Skin epidermis (tissue), 12 donors: Measurements from ENCODE around the gene NR1I3.

Experiments used
- H3K27ac ChIP-seq, 21 experiments: fragments of 200-600 bp; sonication (generic) in 11 of 21; one replicate each; pipeline ENCODE4 v1.5.0; 2020; ENCODE audit warnings: mild to moderate bottlenecking in 3 of 21, inconsistent platforms in 2 of 21, moderate library complexity in 2 of 21
- H3K4me3 ChIP-seq, 7 experiments: fragments of 200-600 bp; sonication (generic) in 2 of 7; one replicate each; pipeline ENCODE4 v1.5.0; 2020; ENCODE audit warnings: inconsistent platforms in 2 of 7, mild to moderate bottlenecking in 2 of 7, moderate library complexity in 1 of 7

NR1I3 gene

GRCh38 chr1:161198897-161199431, 39.0 kb downstream of the NR1I3 start, which contains the start of gene ADAMTS4:
Gene ADAMTS4 (minus strand): TSS chr1:161199054. CDS start chr1:161198627, 427 bp downstream.
- peak within 1 kb of the TSS; percentile 26 to 42 (median 37) for H3K4me3 ChIP-seq
- peak within 1 kb of the TSS; percentile 17 to 98 (median 94) for H3K27ac ChIP-seq

GRCh38 chr1:161198194-161198896, 39.7 kb downstream of the NR1I3 start:
- peak overlapping the region; percentile 26 to 42 (median 37) for H3K4me3 ChIP-seq
- H3K27ac ChIP-seq: peak overlapping the region; percentile 2 to 98 (median 94)

GRCh38 chr1:161197560-161198193, 40.3 kb downstream of the NR1I3 start:
- peak overlapping the region; percentile 26 to 42 (median 37) for H3K4me3 ChIP-seq
- H3K27ac ChIP-seq: peak overlapping the region; percentile 2 to 98 (median 94)

GRCh38 chr1:161196521-161197451, 41.2 kb downstream of the NR1I3 start:
- Histone ChIP-seq H3K27ac (peak overlapping the region in 20 of 21 experiments; percentile 50 to 98 (median 94)), H3K4me3 (peak overlapping the region; percentile 26 to 42 (median 37))

GRCh38 chr1:161196111-161196510, 41.9 kb downstream of the NR1I3 start:
- Histone ChIP-seq H3K27ac (peak overlapping the region in 17 of 21 experiments; percentile 50 to 98 (median 94)), H3K4me3 (peak overlapping the region in 5 of 7 experiments; percentile 28 to 42 (median 40))

- peak overlapping the region in 11 of 21 experiments; percentile 1 to 98 (median 84) for H3K27ac ChIP-seq
- no peak overlapping the region for H3K4me3 ChIP-seq
Observed at GRCh38 chr1:161195171-161195570, 42.8 kb downstream of the NR1I3 start.

- H3K27ac ChIP-seq: peak overlapping the region in 13 of 21 experiments; percentile 2 to 94 (median 39)
- no peak overlapping the region for H3K4me3 ChIP-seq
Observed at GRCh38 chr1:161193561-161194235, 44.3 kb downstream of the NR1I3 start.

GRCh38 chr1:161192476-161193465, 45.2 kb downstream of the NR1I3 start:
- Histone ChIP-seq H3K27ac (peak overlapping the region in 13 of 21 experiments; percentile 2 to 94 (median 36)), H3K4me3 (no peak overlapping the region)

GRCh38 chr1:161191971-161192370, 46.0 kb downstream of the NR1I3 start:
- no peak overlapping the region for H3K4me3 ChIP-seq
- H3K27ac ChIP-seq: peak overlapping the region in 3 of 21 experiments; percentile 10 to 53 (median 15)

- Histone ChIP-seq H3K27ac (peak overlapping the region in 9 of 21 experiments; percentile 14 to 62 (median 23)), H3K4me3 (no peak overlapping the region)
Observed at GRCh38 chr1:161190962-161191521, 47.0 kb downstream of the NR1I3 start.

GRCh38 chr1:161189036-161189435, 49.0 kb downstream of the NR1I3 start:
- Histone ChIP-seq H3K27ac (peak overlapping the region in 5 of 21 experiments; percentile 3 to 94 (median 31)), H3K4me3 (no peak overlapping the region)

- Histone ChIP-seq H3K4me3 (no peak overlapping the region), H3K27ac (peak overlapping the region in 5 of 21 experiments; percentile 27 to 94 (median 46))
Observed at GRCh38 chr1:161188381-161188780, 49.6 kb downstream of the NR1I3 start.

GRCh38 chr1:161187311-161187710, 50.7 kb downstream of the NR1I3 start:
- Histone ChIP-seq H3K4me3 (no peak overlapping the region), H3K27ac (peak overlapping the region in 15 of 21 experiments; percentile 4 to 98 (median 80))

- peak overlapping the region in 20 of 21 experiments; percentile 48 to 98 (median 78) for H3K27ac ChIP-seq
- no peak overlapping the region for H3K4me3 ChIP-seq
Observed at GRCh38 chr1:161185732-161186311, 52.2 kb downstream of the NR1I3 start.

- Histone ChIP-seq H3K4me3 (no peak overlapping the region), H3K27ac (peak overlapping the region in 19 of 21 experiments; percentile 53 to 98 (median 79))
Observed at GRCh38 chr1:161185282-161185682, 52.7 kb downstream of the NR1I3 start.

GRCh38 chr1:161182214-161182613, 55.8 kb downstream of the NR1I3 start:
- no peak overlapping the region for H3K4me3 ChIP-seq
- H3K27ac ChIP-seq: peak overlapping the region in 19 of 21 experiments; percentile 30 to 98 (median 74)

GRCh38 chr1:161180639-161181038, 57.4 kb downstream of the NR1I3 start:
- Histone ChIP-seq H3K27ac (peak overlapping the region in 4 of 21 experiments; percentile 66 to 95 (median 92)), H3K4me3 (no peak overlapping the region)
